Transverse colon (tissue), 4 donors: ENCODE measurements around the gene TOMT. TPM values are rescaled to one million over a fixed set of nuclear protein-coding genes. Genes with fewer than 3 reads are reported as not detected.

Experiments
- DNase-seq: peaks from one replicate; pipeline ENCODE4 v3.0.0-alpha.2; 2019
- H3K27ac ChIP-seq, 4 donors: fragments of 200-600 bp; sonication (generic); 2 replicates each; pipeline ENCODE4 v1.5.1; 2016 to 2018; ENCODE audit warnings: inconsistent platforms in 4 of 4
- H3K27me3 ChIP-seq: fragments of 200-600 bp; sonication (generic); 2 replicates; pipeline ENCODE4 v1.5.1; 2017; ENCODE audit warnings: inconsistent platforms
- H3K36me3 ChIP-seq, 4 donors: fragments of 200-600 bp; sonication (generic); 2 replicates each; pipeline ENCODE4 v1.5.1; 2017 to 2019; ENCODE audit warnings: inconsistent platforms in 4 of 4
- H3K4me1 ChIP-seq, 4 donors: fragments of 200-600 bp; sonication (generic); 2 replicates each; pipeline ENCODE4 v1.5.1; 2017 to 2020; ENCODE audit warnings: inconsistent platforms in 4 of 4
- H3K4me3 ChIP-seq, 4 donors: fragments of 200-600 bp; sonication (generic); 1 replicate in 1 of 4; 2 replicates in 3 of 4; pipeline versions ENCODE4 v1.5.1 to v1.6.1; 2017 to 2019; ENCODE audit warnings: inconsistent platforms in 4 of 4
- H3K9me3 ChIP-seq, 2 donors: fragments of 200-600 bp; sonication (generic); 2 replicates each; pipeline ENCODE4 v1.5.1; 2017 to 2019; ENCODE audit warnings: inconsistent platforms in 2 of 2
- EP300 ChIP-seq: sonication (generic); formaldehyde crosslinking; IDR thresholded peaks from one replicate; pipeline ENCODE4 v1.6.1; 2017; ENCODE audit warnings: antibody characterized with exemption, low read depth
- POLR2A ChIP-seq: fragments of 450-650 bp; IDR thresholded peaks from one replicate; pipeline ENCODE4 v1.6.1; 2016; ENCODE audit warnings: antibody characterized with exemption, mild to moderate bottlenecking, moderate library complexity
- POLR2AphosphoS5 ChIP-seq, 3 donors: sonication (generic); formaldehyde crosslinking; IDR thresholded peaks; one replicate each; pipeline ENCODE4 v1.6.1; 2016; ENCODE audit warnings: antibody characterized with exemption in 3 of 3
- WGBS, 2 donors: methylation state at CpG; one replicate each; pipeline ENCODE4 v1.1.5; 2018; ENCODE audit warnings: low coverage in 1 of 2; 5-methylcytosine and 5-hydroxymethylcytosine counted together
- in situ Hi-C, 4 donors: fragments of 200-750 bp; cut with MboI; loops; one replicate each; pipeline versions ENCODE4 v1.15.0 to v1.15.1; 2017; ENCODE audit warnings: low sequenced_read_pairs in 3 of 4, low pct_ligation_motif_present in 1 of 4, low pct_unique_long_range_greater_than_20kb in 1 of 4
- intact Hi-C: fragments of 100-400 bp; cut with DNase I; formaldehyde crosslinking; loops from one replicate; pipeline ENCODE4 v1.15.1; 2023; ENCODE audit warnings: low total_unique reads
- total RNA-seq, 4 donors: library from RNA; depleted of rRNA; stranded (reverse); fragments of >200 nt; gene quantifications; one replicate each; pipeline ENCODE4 v1.1.0, GENCODE V29; 2016
- TF ChIP-seq, protein P1 (sequence below), 5 experiments: fragments of 200-600 bp in 3 of 5; fragments of 450-650 bp in 2 of 5; sonication (generic) in 3 of 5; IDR thresholded peaks; 1 replicate in 2 of 5; 2 replicates in 3 of 5; pipeline ENCODE4 v1.5.1; 2016 to 2017; ENCODE audit warnings: antibody characterized with exemption in 5 of 5, inconsistent platforms in 3 of 5, mild to moderate bottlenecking in 2 of 5, moderate library complexity in 1 of 5

The TOMT gene
- total RNA-seq, 4 donors from 2014 or later = not detected

DNA sequence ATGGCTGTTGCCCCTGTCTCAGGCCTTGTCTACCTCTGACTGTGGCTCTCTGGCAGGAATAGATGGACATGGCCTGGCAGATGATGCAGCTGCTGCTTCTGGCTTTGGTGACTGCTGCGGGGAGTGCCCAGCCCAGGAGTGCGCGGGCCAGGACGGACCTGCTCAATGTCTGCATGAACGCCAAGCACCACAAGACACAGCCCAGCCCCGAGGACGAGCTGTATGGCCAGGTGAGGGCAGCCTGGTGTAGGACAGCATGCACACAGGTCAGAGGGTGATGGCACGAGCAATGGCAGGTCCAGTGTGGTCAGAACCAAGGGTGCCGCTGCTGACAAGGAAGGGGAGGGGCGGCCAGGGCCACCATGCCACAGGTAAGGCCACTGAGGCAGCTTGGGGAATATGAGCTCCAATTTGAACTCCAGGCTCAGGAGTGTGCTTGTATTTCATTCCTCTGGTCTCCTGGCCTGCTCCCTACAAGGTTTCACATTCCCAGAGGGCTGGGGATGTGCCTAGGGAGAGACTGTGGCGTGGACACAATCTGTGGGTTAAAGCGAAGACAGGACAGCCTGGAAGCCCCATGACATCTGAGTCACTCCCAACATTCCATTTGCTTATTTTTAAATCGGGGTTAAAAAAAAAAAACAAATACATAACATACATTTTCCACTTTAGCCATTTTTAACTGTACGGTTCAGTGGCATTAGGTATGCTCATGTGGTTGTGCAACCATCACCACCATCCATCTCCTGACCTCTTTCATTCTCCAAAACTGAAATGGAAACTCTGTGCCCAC lies 30.4 kb downstream of the TOMT start:
- H3K27ac ChIP-seq = no peak overlapping the region
- 89 to 90% methylated on average over 5 to 14 of the region's 14 CpGs for WGBS, 2 donors
- TF ChIP-seq, protein P1, sequence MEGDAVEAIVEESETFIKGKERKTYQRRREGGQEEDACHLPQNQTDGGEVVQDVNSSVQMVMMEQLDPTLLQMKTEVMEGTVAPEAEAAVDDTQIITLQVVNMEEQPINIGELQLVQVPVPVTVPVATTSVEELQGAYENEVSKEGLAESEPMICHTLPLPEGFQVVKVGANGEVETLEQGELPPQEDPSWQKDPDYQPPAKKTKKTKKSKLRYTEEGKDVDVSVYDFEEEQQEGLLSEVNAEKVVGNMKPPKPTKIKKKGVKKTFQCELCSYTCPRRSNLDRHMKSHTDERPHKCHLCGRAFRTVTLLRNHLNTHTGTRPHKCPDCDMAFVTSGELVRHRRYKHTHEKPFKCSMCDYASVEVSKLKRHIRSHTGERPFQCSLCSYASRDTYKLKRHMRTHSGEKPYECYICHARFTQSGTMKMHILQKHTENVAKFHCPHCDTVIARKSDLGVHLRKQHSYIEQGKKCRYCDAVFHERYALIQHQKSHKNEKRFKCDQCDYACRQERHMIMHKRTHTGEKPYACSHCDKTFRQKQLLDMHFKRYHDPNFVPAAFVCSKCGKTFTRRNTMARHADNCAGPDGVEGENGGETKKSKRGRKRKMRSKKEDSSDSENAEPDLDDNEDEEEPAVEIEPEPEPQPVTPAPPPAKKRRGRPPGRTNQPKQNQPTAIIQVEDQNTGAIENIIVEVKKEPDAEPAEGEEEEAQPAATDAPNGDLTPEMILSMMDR (IDR thresholded peaks at IDR 0.05) = no peak
- TF ChIP-seq EP300 (no peak), POLR2AphosphoS5 (IDR thresholded peaks at IDR 0.05) (no peak), POLR2A (no peak)
- intact Hi-C loops = no loop called here
- H3K27me3 ChIP-seq = no peaks in the 10 kb centered on the region
- H3K4me1 ChIP-seq = no peaks in the 10 kb centered on the region
- in situ Hi-C loops = no loop called here
- DNase-seq = no peak
- H3K9me3 ChIP-seq = no peaks in the 10 kb centered on the region
- H3K4me3 ChIP-seq = no peak overlapping the region
- no peaks in the 10 kb centered on the region for H3K36me3 ChIP-seq

DNA sequence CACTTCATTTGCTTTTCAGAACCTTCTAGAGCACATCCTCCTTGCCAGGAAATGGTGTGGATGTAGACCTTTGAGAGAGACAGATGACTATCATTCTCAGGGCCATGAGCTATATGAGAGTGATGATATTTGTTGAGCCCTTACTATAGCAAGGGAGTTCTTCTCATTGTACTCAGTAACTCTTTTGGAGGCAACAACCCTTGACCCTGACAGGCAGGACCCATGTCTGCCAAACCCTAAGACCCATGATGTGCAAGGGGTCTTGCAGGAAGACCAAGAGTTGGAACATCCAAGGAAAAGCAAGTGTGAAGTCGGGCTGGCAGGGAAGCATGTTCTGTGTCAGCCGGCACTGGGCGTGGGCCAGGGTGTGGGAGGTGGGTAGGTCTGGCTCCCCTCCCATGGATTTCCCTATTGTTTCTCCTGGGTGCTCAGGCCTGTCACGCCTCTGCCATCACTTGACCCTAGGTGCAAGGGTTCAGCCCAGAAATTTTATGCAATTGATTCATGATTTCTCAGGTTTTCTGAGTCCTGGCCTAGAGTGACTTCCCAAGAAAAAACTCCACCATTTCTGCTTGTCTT lies 31.0 kb downstream of the TOMT start:
- H3K4me1 ChIP-seq = no peaks in the 10 kb centered on the region
- in situ Hi-C loops = no loop called here
- intact Hi-C loops = no loop called here
- no peaks in the 10 kb centered on the region for H3K36me3 ChIP-seq
- H3K9me3 ChIP-seq = no peaks in the 10 kb centered on the region
- WGBS, 2 donors = 83 to 85% methylated on average over 1 to 4 of the region's 4 CpGs
- TF ChIP-seq POLR2A (no peak), EP300 (no peak)
- TF ChIP-seq, protein P1 (IDR thresholded peaks at IDR 0.05) = no peak
- H3K4me3 ChIP-seq = no peak overlapping the region
- DNase-seq = peak; percentile 20
- no peak overlapping the region for H3K27ac ChIP-seq
- no peaks in the 10 kb centered on the region for H3K27me3 ChIP-seq

DNA sequence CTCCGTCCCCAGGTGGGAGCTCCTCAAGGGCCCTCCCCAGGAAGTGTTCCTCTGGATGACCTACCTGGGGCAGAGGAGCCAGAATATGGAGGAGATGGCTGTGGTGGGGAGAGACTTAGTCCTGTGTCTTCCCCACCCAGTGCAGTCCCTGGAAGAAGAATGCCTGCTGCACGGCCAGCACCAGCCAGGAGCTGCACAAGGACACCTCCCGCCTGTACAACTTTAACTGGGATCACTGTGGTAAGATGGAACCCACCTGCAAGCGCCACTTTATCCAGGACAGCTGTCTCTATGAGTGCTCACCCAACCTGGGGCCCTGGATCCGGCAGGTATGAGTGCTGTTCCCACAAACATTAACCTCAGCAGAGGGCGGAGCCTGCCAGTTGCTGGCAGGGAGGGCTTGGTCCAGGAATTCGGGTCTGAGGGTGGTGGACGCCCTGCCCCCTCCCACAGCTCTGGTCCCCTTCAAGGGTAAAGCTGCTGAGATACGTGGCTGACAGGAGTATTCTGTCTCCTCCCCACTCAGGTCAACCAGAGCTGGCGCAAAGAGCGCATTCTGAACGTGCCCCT lies 33.2 kb downstream of the TOMT start:
- in situ Hi-C loops (no loop called here), intact Hi-C loops (no loop called here)
- Histone ChIP-seq H3K27ac (no peak overlapping the region), H3K9me3 (no peaks in the 10 kb centered on the region), H3K4me1 (peaks cover 0 to 2% (median 0%) of the 10 kb centered on the region in 4 donors), H3K36me3 (no peaks in the 10 kb centered on the region), H3K27me3 (no peaks in the 10 kb centered on the region), H3K4me3 (no peak overlapping the region)
- WGBS, 2 donors = 60 to 72% methylated on average over 1 to 12 of the region's 12 CpGs
- no peak for DNase-seq
- TF ChIP-seq, protein P1 (IDR thresholded peaks at IDR 0.05) = no peak
- TF ChIP-seq EP300 = no peak
- no peak for TF ChIP-seq POLR2A
- no peak for TF ChIP-seq POLR2AphosphoS5 (IDR thresholded peaks at IDR 0.05)

DNA sequence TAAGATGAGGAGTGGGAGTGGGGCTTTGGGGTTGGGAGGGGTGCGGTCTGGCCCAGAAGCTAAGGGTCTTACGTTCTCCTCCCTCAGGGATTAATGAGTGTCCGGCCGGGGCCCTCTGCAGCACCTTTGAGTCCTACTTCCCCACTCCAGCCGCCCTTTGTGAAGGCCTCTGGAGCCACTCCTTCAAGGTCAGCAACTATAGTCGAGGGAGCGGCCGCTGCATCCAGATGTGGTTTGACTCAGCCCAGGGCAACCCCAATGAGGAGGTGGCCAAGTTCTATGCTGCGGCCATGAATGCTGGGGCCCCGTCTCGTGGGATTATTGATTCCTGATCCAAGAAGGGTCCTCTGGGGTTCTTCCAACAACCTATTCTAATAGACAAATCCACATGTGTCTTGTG lies 33.8 kb downstream of the TOMT start:
- Histone ChIP-seq H3K4me1 (peaks cover 0 to 6% (median 0%) of the 10 kb centered on the region in 4 donors), H3K4me3 (no peak overlapping the region), H3K27ac (no peak overlapping the region), H3K9me3 (no peaks in the 10 kb centered on the region), H3K27me3 (no peaks in the 10 kb centered on the region), H3K36me3 (no peaks in the 10 kb centered on the region)
- DNase-seq = no peak
- in situ Hi-C loops = no loop called here
- intact Hi-C loops = no loop called here
- no peak for TF ChIP-seq POLR2A
- no peak for TF ChIP-seq EP300
- no peak for TF ChIP-seq POLR2AphosphoS5 (IDR thresholded peaks at IDR 0.05)
- TF ChIP-seq, protein P1 (IDR thresholded peaks at IDR 0.05) = no peak
- 95 to 100% methylated on average over 2 to 11 of the region's 11 CpGs for WGBS, 2 donors
